K562 (cell line): ENCODE results near the gene CHST10.

Source experiments
- ARHGAP35 ChIP-seq: fragments of 450-650 bp; IDR thresholded peaks from 2 replicates; pipeline ENCODE4 v1.6.1; 2018; ENCODE audit not compliant: partially characterized antibody
- ATF1 ChIP-seq, 2 experiments: fragments of 450-650 bp in 1 of 2; IDR thresholded peaks; 2 replicates each; pipeline ENCODE4 v1.6.1; 2016; ENCODE audit warnings: missing compliant biosample characterization in 1 of 2, missing genetic modification characterization in 1 of 2
- BCLAF1 ChIP-seq, 2 experiments: fragments of 450-650 bp in 1 of 2; IDR thresholded peaks; 2 replicates each; pipeline ENCODE4 v1.6.1; 2011 to 2017; ENCODE audit warnings: low read depth in 2 of 2, antibody characterized with exemption in 1 of 2, borderline replicate concordance in 1 of 2, low read length in 1 of 2, mild to moderate bottlenecking in 1 of 2, mixed read lengths in 1 of 2; ENCODE audit not compliant: control insufficient read depth in 1 of 2
- HDGF ChIP-seq: fragments of 450-650 bp; IDR thresholded peaks from 2 replicates; pipeline ENCODE4 v1.6.1; 2016
- HMGN3 ChIP-seq: IDR thresholded peaks from 2 replicates; pipeline ENCODE4 v1.6.1; 2011; ENCODE audit warnings: borderline replicate concordance, low read depth, mild to moderate bottlenecking, mixed read lengths, low read length; ENCODE audit not compliant: insufficient read length; ENCODE audit errors: extremely low read depth
- MAZ ChIP-seq, 2 experiments: fragments of 450-650 bp in 1 of 2; sonication (generic) in 1 of 2; formaldehyde crosslinking; IDR thresholded peaks in 1 of 2; conservative IDR thresholded peaks in 1 of 2; 2 replicates each; pipeline versions ENCODE4 v1.4.0 to v1.5.0; 2020; ENCODE audit warnings: mild to moderate bottlenecking in 1 of 2, missing genetic modification reagents in 1 of 2
- POLR2A ChIP-seq: fragments of 450-650 bp; conservative IDR thresholded peaks from 2 replicates; pipeline ENCODE4 v1.6.1; 2016
- XRCC4 ChIP-seq: IDR thresholded peaks from one replicate; pipeline ENCODE4 v1.6.1; 2011; ENCODE audit not compliant: insufficient read depth, insufficient read length; ENCODE audit errors: extremely low read depth
- TF ChIP-seq, protein P1 (sequence below), 3 experiments: IDR thresholded peaks in 2 of 3; conservative IDR thresholded peaks in 1 of 3; 2 replicates each; pipeline ENCODE4 v1.5.1; 2011 to 2012; ENCODE audit warnings: low read length in 3 of 3, mild to moderate bottlenecking in 3 of 3, control low read depth in 2 of 3, improper control_type of control experiment in 1 of 3, inconsistent platforms in 1 of 3, low read depth in 1 of 3, mixed read lengths in 1 of 3, moderate library complexity in 1 of 3; ENCODE audit not compliant: insufficient read depth in 2 of 3
- TF ChIP-seq, protein P2 (sequence below): conservative IDR thresholded peaks from 2 replicates; pipeline ENCODE4 v1.6.1; 2011; ENCODE audit warnings: low read depth, mild to moderate bottlenecking, low read length; ENCODE audit not compliant: control insufficient read depth
- TF ChIP-seq, protein P3 (sequence below): fragments of 250-450 bp; sonication (Bioruptor Pico); IDR thresholded peaks from 2 replicates; pipeline ENCODE4 v1.5.0; 2021

DNA sequence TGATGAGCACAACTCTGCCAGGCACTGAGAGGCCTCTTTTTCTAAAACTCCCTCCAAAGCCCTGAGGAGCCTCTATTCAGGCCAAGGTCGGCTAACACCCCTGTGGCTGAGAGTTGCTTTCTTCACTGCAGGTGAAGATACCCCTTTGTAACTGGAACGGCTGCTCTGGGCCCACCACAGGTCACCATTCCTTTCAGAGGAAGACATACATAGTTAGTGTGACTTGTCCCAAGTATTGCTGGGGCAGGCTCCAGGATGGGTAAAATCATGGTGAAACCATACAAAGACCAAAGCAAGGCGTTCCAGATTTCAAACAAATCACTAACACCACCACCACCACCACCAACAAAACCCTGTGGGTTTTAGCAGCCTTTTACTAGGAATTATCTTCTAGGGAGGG is 36.8 kb downstream of the CHST10 start:
- TF ChIP-seq, protein P1, sequence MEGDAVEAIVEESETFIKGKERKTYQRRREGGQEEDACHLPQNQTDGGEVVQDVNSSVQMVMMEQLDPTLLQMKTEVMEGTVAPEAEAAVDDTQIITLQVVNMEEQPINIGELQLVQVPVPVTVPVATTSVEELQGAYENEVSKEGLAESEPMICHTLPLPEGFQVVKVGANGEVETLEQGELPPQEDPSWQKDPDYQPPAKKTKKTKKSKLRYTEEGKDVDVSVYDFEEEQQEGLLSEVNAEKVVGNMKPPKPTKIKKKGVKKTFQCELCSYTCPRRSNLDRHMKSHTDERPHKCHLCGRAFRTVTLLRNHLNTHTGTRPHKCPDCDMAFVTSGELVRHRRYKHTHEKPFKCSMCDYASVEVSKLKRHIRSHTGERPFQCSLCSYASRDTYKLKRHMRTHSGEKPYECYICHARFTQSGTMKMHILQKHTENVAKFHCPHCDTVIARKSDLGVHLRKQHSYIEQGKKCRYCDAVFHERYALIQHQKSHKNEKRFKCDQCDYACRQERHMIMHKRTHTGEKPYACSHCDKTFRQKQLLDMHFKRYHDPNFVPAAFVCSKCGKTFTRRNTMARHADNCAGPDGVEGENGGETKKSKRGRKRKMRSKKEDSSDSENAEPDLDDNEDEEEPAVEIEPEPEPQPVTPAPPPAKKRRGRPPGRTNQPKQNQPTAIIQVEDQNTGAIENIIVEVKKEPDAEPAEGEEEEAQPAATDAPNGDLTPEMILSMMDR (IDR thresholded peaks at IDR 0.05 in 2 of 3, conservative IDR thresholded peaks at IDR 0.05 in 1 of 3; ENCODE audit: insufficient read depth in 2 of 3, low read depth in 1 of 3, low read length in 3 of 3) = no peak
- TF ChIP-seq MAZ (CRISPR knock-in tag; conservative IDR thresholded peaks at IDR 0.05 in 1 of 2, IDR thresholded peaks at IDR 0.05 in 1 of 2) (no peak), ARHGAP35 (no peak), ATF1 (CRISPR knock-in tag; IDR thresholded peaks at IDR 0.05) (no peak), ATF1 (tag; IDR thresholded peaks at IDR 0.05) (no peak), HMGN3 (no peak), XRCC4 (no peak), POLR2A (no peak), BCLAF1 (IDR thresholded peaks at IDR 0.05; ENCODE audit: borderline replicate concordance in 1 of 2, control insufficient read depth in 1 of 2, low read depth in 2 of 2, low read length in 1 of 2) (no peak), HDGF (no peak)
- TF ChIP-seq, protein P2, sequence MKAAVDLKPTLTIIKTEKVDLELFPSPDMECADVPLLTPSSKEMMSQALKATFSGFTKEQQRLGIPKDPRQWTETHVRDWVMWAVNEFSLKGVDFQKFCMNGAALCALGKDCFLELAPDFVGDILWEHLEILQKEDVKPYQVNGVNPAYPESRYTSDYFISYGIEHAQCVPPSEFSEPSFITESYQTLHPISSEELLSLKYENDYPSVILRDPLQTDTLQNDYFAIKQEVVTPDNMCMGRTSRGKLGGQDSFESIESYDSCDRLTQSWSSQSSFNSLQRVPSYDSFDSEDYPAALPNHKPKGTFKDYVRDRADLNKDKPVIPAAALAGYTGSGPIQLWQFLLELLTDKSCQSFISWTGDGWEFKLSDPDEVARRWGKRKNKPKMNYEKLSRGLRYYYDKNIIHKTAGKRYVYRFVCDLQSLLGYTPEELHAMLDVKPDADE = no peak
- TF ChIP-seq, protein P3, sequence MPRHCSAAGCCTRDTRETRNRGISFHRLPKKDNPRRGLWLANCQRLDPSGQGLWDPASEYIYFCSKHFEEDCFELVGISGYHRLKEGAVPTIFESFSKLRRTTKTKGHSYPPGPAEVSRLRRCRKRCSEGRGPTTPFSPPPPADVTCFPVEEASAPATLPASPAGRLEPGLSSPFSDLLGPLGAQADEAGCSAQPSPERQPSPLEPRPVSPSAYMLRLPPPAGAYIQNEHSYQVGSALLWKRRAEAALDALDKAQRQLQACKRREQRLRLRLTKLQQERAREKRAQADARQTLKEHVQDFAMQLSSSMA (CRISPR knock-in tag) = no peak
